H1 (cell line): ENCODE measurements around the gene PLA2G10. TPM values are rescaled to one million over a fixed set of nuclear protein-coding genes. Genes with fewer than 3 reads are reported as not detected.

Experiments used
- CTCF ChIA-PET: fragments of 300-600 bp; sonication (Branson Sonifier 250); formaldehyde crosslinking; loops from one replicate; lab custom pipeline; 2021; ENCODE audit not compliant: partially characterized antibody; lab: Charles Lee
- POLR2A ChIA-PET: fragments of 300-600 bp; sonication (Branson Sonifier 250); formaldehyde crosslinking; loops from one replicate; lab custom pipeline; 2021; ENCODE audit warnings: inconsistent platforms; ENCODE audit not compliant: partially characterized antibody; lab: Charles Lee
- DNase-seq, 2 experiments: peaks; one replicate each; pipeline versions ENCODE4 v3.0.0 to v3.0.0-alpha.2; 2010 to 2022; ENCODE audit warnings: low spot score in 2 of 2, low read depth in 1 of 2, mixed read lengths in 1 of 2
- FAIRE-seq: peaks from 2 replicates; lab custom pipeline; 2011; peaks lifted over from hg19 to GRCh38; lab: Jason Lieb, UNC
- H2AFZ ChIP-seq: 2 replicates; pipeline ENCODE4 v1.8.1; 2012; ENCODE audit warnings: low read length, inconsistent platforms
- H2AK5ac ChIP-seq: 2 replicates; pipeline ENCODE4 v1.6.1; 2013; ENCODE audit warnings: low read depth, low read length
- H2BK120ac ChIP-seq: replicated peaks from 2 replicates; pipeline ENCODE3; 2013; ENCODE audit warnings: low read depth, low read length, inconsistent platforms
- H2BK12ac ChIP-seq: 2 replicates; pipeline ENCODE4 v1.6.1; 2013; ENCODE audit warnings: low read depth, low read length
- H2BK15ac ChIP-seq: 2 replicates; pipeline ENCODE4 v1.6.1; 2013; ENCODE audit warnings: low read length
- H2BK20ac ChIP-seq: 2 replicates; pipeline ENCODE4 v1.6.1; 2013; ENCODE audit warnings: low read length
- H2BK5ac ChIP-seq: 2 replicates; pipeline ENCODE4 v1.6.1; 2013; ENCODE audit warnings: low read depth, low read length
- H3K14ac ChIP-seq: 2 replicates; pipeline ENCODE4 v1.6.1; 2013; ENCODE audit warnings: inconsistent platforms; ENCODE audit not compliant: insufficient read length
- H3K18ac ChIP-seq: 2 replicates; pipeline ENCODE4 v1.6.1; 2013; ENCODE audit warnings: low read length; ENCODE audit errors: extremely low read depth
- H3K23ac ChIP-seq: 2 replicates; pipeline ENCODE4 v1.6.1; 2013; ENCODE audit warnings: inconsistent platforms; ENCODE audit not compliant: insufficient read length
- H3K23me2 ChIP-seq: 2 replicates; pipeline ENCODE4 v1.6.1; 2013; ENCODE audit warnings: low read depth, low read length
- H3K27ac ChIP-seq: 2 replicates; pipeline ENCODE4 v1.6.1; 2011; ENCODE audit warnings: low read depth, low read length, inconsistent platforms
- H3K27me3 ChIP-seq, 4 experiments: replicated peaks in 1 of 4; 1 replicate in 1 of 4; 2 replicates in 3 of 4; pipeline versions ENCODE4 v1.6.1 to v1.8.1; 2011 to 2013; ENCODE audit warnings: low read length in 3 of 4, mild to moderate bottlenecking in 3 of 4, inconsistent platforms in 2 of 4, mixed read lengths in 2 of 4, moderate library complexity in 1 of 4; ENCODE audit not compliant: control insufficient read depth in 3 of 4, insufficient read depth in 3 of 4; ENCODE audit errors: extremely low read depth in 1 of 4
- H3K36me3 ChIP-seq, 4 experiments: 2 replicates each; pipeline versions ENCODE4 v1.6.1 to v1.8.1; 2011 to 2013; ENCODE audit warnings: mild to moderate bottlenecking in 4 of 4, low read length in 3 of 4, moderate library complexity in 2 of 4, control low read depth in 1 of 4, inconsistent platforms in 1 of 4; ENCODE audit not compliant: insufficient read depth in 4 of 4, control insufficient read depth in 2 of 4
- H3K4ac ChIP-seq: replicated peaks from 2 replicates; pipeline ENCODE3; 2013; ENCODE audit warnings: low read length, low read depth, mixed read lengths, inconsistent platforms; ENCODE audit not compliant: insufficient read length
- H3K4me1 ChIP-seq, 4 experiments: replicated peaks in 1 of 4; 1 replicate in 1 of 4; 2 replicates in 3 of 4; pipeline versions ENCODE4 v1.6.1 to v1.8.1; 2011 to 2013; ENCODE audit warnings: low read length in 3 of 4, inconsistent platforms in 2 of 4, mixed read lengths in 1 of 4; ENCODE audit not compliant: insufficient read depth in 4 of 4, control insufficient read depth in 3 of 4
- H3K4me2 ChIP-seq, 2 experiments: 2 replicates each; pipeline versions ENCODE4 v1.6.1 to v1.8.1; 2011 to 2013; ENCODE audit warnings: low read depth in 2 of 2, low read length in 2 of 2, control low read depth in 1 of 2, inconsistent platforms in 1 of 2, mild to moderate bottlenecking in 1 of 2; ENCODE audit not compliant: insufficient read depth in 1 of 2
- H3K4me3 ChIP-seq, 4 experiments: fragments of 200-600, 300-600 bp in 1 of 4; sonication (generic), shearing (Covaris generic), sonication (Bioruptor Twin) in 1 of 4; 2 replicates each; pipeline versions ENCODE4 v1.5.1 to v1.8.1; 2011 to 2016; ENCODE audit warnings: low read length in 4 of 4, low read depth in 3 of 4, control low read depth in 2 of 4, inconsistent platforms in 2 of 4, mild to moderate bottlenecking in 2 of 4, mixed read lengths in 1 of 4, moderate library complexity in 1 of 4; ENCODE audit not compliant: insufficient read depth in 2 of 4; ENCODE audit errors: extremely low read depth in 1 of 4
- H3K56ac ChIP-seq: replicated peaks from 2 replicates; pipeline ENCODE3; 2013; ENCODE audit warnings: low read depth, mild to moderate bottlenecking, mixed read lengths, low read length, inconsistent platforms; ENCODE audit not compliant: insufficient read length
- H3K79me1 ChIP-seq: 2 replicates; pipeline ENCODE4 v1.6.1; 2013; ENCODE audit warnings: low read depth, low read length, control low read depth
- H3K79me2 ChIP-seq, 2 experiments: 2 replicates each; pipeline versions ENCODE4 v1.6.1 to v1.8.1; 2012 to 2013; ENCODE audit warnings: low read length in 2 of 2, mild to moderate bottlenecking in 2 of 2, inconsistent platforms in 1 of 2; ENCODE audit not compliant: insufficient read depth in 2 of 2, control insufficient read depth in 1 of 2
- H3K9ac ChIP-seq, 4 experiments: replicated peaks in 1 of 4; 1 replicate in 1 of 4; 2 replicates in 3 of 4; pipeline versions ENCODE4 v1.6.1 to v1.8.1; 2011 to 2013; ENCODE audit warnings: low read depth in 3 of 4, low read length in 3 of 4, control low read depth in 2 of 4, mild to moderate bottlenecking in 2 of 4, moderate library complexity in 2 of 4, inconsistent platforms in 1 of 4; ENCODE audit errors: extremely low read depth in 1 of 4
- H3K9me3 ChIP-seq, 2 experiments: 2 replicates each; pipeline versions ENCODE4 v1.6.1 to v1.8.1; 2012 to 2013; ENCODE audit warnings: mild to moderate bottlenecking in 2 of 2, moderate library complexity in 2 of 2, control low read depth in 1 of 2, inconsistent platforms in 1 of 2, low read depth in 1 of 2, low read length in 1 of 2, mixed read lengths in 1 of 2; ENCODE audit not compliant: insufficient read depth in 2 of 2
- H4K20me1 ChIP-seq, 2 experiments: replicated peaks in 1 of 2; 2 replicates each; pipeline versions ENCODE3 to v1.8.1; 2011 to 2013; ENCODE audit warnings: inconsistent platforms in 2 of 2, low read length in 2 of 2, mild to moderate bottlenecking in 1 of 2; ENCODE audit not compliant: insufficient read depth in 2 of 2, control insufficient read depth in 1 of 2
- H4K5ac ChIP-seq: 2 replicates; pipeline ENCODE4 v1.6.1; 2013; ENCODE audit warnings: low read length, low read depth, mixed read lengths, inconsistent platforms; ENCODE audit not compliant: insufficient read length
- H4K8ac ChIP-seq: 2 replicates; pipeline ENCODE4 v1.8.0; 2013; ENCODE audit warnings: mild to moderate bottlenecking, moderate library complexity, low read length, inconsistent platforms; ENCODE audit not compliant: insufficient read depth; ENCODE audit errors: extremely low read depth
- H4K91ac ChIP-seq: replicated peaks from 2 replicates; pipeline ENCODE3; 2013; ENCODE audit warnings: low read length, mixed read lengths, inconsistent platforms; ENCODE audit not compliant: insufficient read length
- SRF ChIP-seq: IDR thresholded peaks from 2 replicates; pipeline ENCODE4 v1.6.1; 2011; ENCODE audit warnings: mild to moderate bottlenecking, low read depth, low read length, moderate library complexity
- WGBS, 2 experiments: shearing (Covaris generic) in 1 of 2; methylation state at CpG; one replicate each; pipeline versions ENCODE4 v1.1.6 to v1.1.7; 2013 to 2015; ENCODE audit warnings: low lambda C conversion rate in 2 of 2, mixed read lengths in 2 of 2, inconsistent platforms in 1 of 2, low coverage in 1 of 2, missing lambda C conversion rate in 1 of 2; ENCODE audit not compliant: insufficient replicate concordance in 2 of 2, insufficient coverage in 1 of 2, insufficient read length in 1 of 2; ENCODE audit errors: extremely low coverage in 1 of 2, missing lambda C conversion rate in 1 of 2; 5-methylcytosine and 5-hydroxymethylcytosine counted together
- polyA plus RNA-seq, 7 experiments: library from polyadenylated mRNA; depleted of rRNA in 3 of 7; stranded (reverse) in 5 of 7; unstranded in 2 of 7; fragments of >200 nt in 5 of 7; fragments of 200-250 nt in 2 of 7; gene quantifications; 1 replicate in 5 of 7; 2 replicates in 1 of 7; 4 replicates in 1 of 7; pipeline versions ENCODE4 v1.2.1 to v1.2.3, GENCODE V29; 2011 to 2013; ENCODE audit warnings: missing spikeins in 2 of 7, mixed read lengths in 2 of 7
- small RNA-seq: library from polyadenylated mRNA; stranded (forward); fragments of <200 nt; extraction: miRNeasy Mini kit (QIAGEN cat#:217004); gene quantifications from one replicate; pipeline ENCODE3, GENCODE V24; 2013; ENCODE audit not compliant: insufficient read depth
- total RNA-seq: library from RNA; stranded (reverse); fragmentation: NEBNext Ultra II Directional; extraction: Animal tissue kit (Norgen Biotek cat#: 25700); gene quantifications from 2 replicates; pipeline ENCODE4 v1.2.1, GENCODE V29; 2021

The PLA2G10 gene
- total and polyA plus RNA-seq, 2 of the 8 experiments (the other 6 are each of a cell fraction or from before 2014, with no cell fraction given): 0.60 to 2.2 TPM

GRCh38 chr16:14627078-14627477, 67.0 kb downstream of the PLA2G10 start:
- no peak overlapping the region for H3K4me2 ChIP-seq
- H2BK120ac ChIP-seq: no peak overlapping the region
- WGBS, 2 experiments: 88% methylated on average over 4 of the region's 4 CpGs; no CpG with 5 or more reads in 1 of the 2 experiments
- no peak overlapping the region for H2BK12ac ChIP-seq
- H4K8ac ChIP-seq: no peak overlapping the region
- H3K23ac ChIP-seq: no peak overlapping the region
- no peak overlapping the region for H2BK15ac ChIP-seq
- no peak overlapping the region for H3K56ac ChIP-seq
- no peaks in the 10 kb centered on the region for H3K9me3 ChIP-seq
- H3K36me3 ChIP-seq: peaks cover 0 to 48% (median 21%) of the 10 kb centered on the region in 4 experiments; a peak in 6 of 8 replicates
- no peak overlapping the region for H4K5ac ChIP-seq
- FAIRE-seq (no peak), DNase-seq (no peak)
- H2AK5ac ChIP-seq: no peak overlapping the region
- H3K14ac ChIP-seq: no peak overlapping the region
- H2BK20ac ChIP-seq: no peak overlapping the region
- no peak overlapping the region for H4K91ac ChIP-seq
- TF ChIP-seq SRF: no peak
- H3K9ac ChIP-seq: no peak overlapping the region
- H3K18ac ChIP-seq: no peak overlapping the region
- H3K27me3 ChIP-seq: no peaks in the 10 kb centered on the region
- peaks cover 2 to 7% (median 5%) of the 10 kb centered on the region in 4 experiments; a peak in 5 of 7 replicates for H3K4me1 ChIP-seq
- peaks cover 0 to 18% of the 10 kb centered on the region in 2 experiments; a peak in 2 of 4 replicates for H3K79me2 ChIP-seq
- H2BK5ac ChIP-seq: no peak overlapping the region
- H3K4me3 ChIP-seq: no peak overlapping the region
- POLR2A ChIA-PET: no interaction called here
- H3K27ac ChIP-seq: no peak overlapping the region
- CTCF ChIA-PET: no interaction called here
- H2AFZ ChIP-seq: no peak overlapping the region
- H3K23me2 ChIP-seq: peaks cover 3% of the 10 kb centered on the region
- no peak overlapping the region for H3K4ac ChIP-seq
- H3K79me1 ChIP-seq: no peaks in the 10 kb centered on the region
- H4K20me1 ChIP-seq: no peaks in the 10 kb centered on the region

Small RNAs within 50 kb of the gene (small RNA-seq; reads per million reads assigned to genes)
- gene RNU7-125P: not detected

Other genes with a start within 250 kb of the PLA2G10 start
- 40.8 and 44.6 TPM in 2 replicates for gene PARN, start 64.0 kb downstream of the PLA2G10 start, total RNA-seq
- 21.4 and 24.5 TPM in 2 replicates for gene PARN, start 64.0 kb downstream of the PLA2G10 start, polyA plus RNA-seq (2011; rRNA removed)
- gene BFAR, start 61.4 kb downstream of the PLA2G10 start, total RNA-seq: 75.5 and 78.2 TPM in 2 replicates
- 48.2 and 56.9 TPM in 2 replicates for gene BFAR, start 61.4 kb downstream of the PLA2G10 start, polyA plus RNA-seq (2011; rRNA removed)
- 8.6 and 10.5 TPM in 2 replicates for gene NPIPA3, start 9.1 kb upstream of the PLA2G10 start, total RNA-seq
- 0.88 and 2.0 TPM in 2 replicates for gene NPIPA3, start 9.1 kb upstream of the PLA2G10 start, polyA plus RNA-seq (2011; rRNA removed)
- 16.8 and 17.8 TPM in 2 replicates for gene NPIPA2, start 48.2 kb upstream of the PLA2G10 start, total RNA-seq
- gene NPIPA2, start 48.2 kb upstream of the PLA2G10 start, polyA plus RNA-seq (2011; rRNA removed): 7.6 and 8.9 TPM in 2 replicates
- 121 and 129 TPM in 2 replicates for gene NOMO1, start 139.4 kb upstream of the PLA2G10 start, total RNA-seq
- 74.1 and 74.3 TPM in 2 replicates for gene NOMO1, start 139.4 kb upstream of the PLA2G10 start, polyA plus RNA-seq (2011; rRNA removed)
- 85.1 and 97.8 TPM in 2 replicates for gene NPIPA1, start 243.1 kb upstream of the PLA2G10 start, total RNA-seq
- 58.1 and 60.0 TPM in 2 replicates for gene NPIPA1, start 243.1 kb upstream of the PLA2G10 start, polyA plus RNA-seq (2011; rRNA removed)